Activated naive CD8-positive, alpha-beta T cell (primary cell): Measurements from ENCODE around the gene ARL14EP.

Experiments
- H3K27ac Mint-ChIP-seq: one replicate; pipeline ENCODE4 v1.8.0; 2021; ENCODE audit warnings: mixed read lengths
- H3K27me3 Mint-ChIP-seq: one replicate; pipeline ENCODE4 v1.8.0; 2021; ENCODE audit warnings: mixed read lengths
- H3K36me3 Mint-ChIP-seq: one replicate; pipeline ENCODE4 v1.8.0; 2021; ENCODE audit warnings: mixed read lengths
- H3K4me1 Mint-ChIP-seq: one replicate; pipeline ENCODE4 v1.8.0; 2021; ENCODE audit warnings: low read depth, mixed read lengths
- H3K4me3 Mint-ChIP-seq: one replicate; pipeline ENCODE4 v1.8.0; 2021; ENCODE audit warnings: mild to moderate bottlenecking, mixed read lengths
- H3K9me3 Mint-ChIP-seq: one replicate; pipeline ENCODE4 v1.8.0; 2021; ENCODE audit warnings: low read depth, mixed read lengths

ARL14EP gene

DNA sequence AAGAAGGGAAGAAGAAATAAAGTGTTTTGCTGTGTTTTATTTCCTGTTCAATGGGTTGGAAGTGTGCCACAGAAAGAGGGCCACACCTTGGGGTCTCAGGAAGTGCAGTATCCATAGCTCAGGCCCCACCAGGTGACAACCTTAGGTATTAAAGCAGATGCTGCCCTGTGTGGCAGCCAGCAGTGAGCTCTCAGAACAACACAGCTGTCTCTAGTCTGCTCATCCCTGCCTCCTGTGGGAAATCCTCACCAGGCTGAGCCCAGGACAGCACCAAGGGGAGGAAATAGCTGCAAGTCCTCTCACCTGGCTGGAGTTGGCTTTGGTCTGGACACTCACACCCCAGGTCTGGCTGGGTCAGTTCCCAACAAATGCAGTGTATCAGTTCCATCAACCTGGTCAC lies 25.1 kb downstream of the ARL14EP start:
- Mint-ChIP-seq H3K4me3 (no peak overlapping the region), H3K27ac (no peak overlapping the region), H3K9me3 (no peaks in the 10 kb centered on the region), H3K36me3 (no peaks in the 10 kb centered on the region), H3K4me1 (peaks cover 16% of the 10 kb centered on the region), H3K27me3 (peaks cover 3% of the 10 kb centered on the region)

GRCh38 chr11:30349885-30350284 lies 27.0 kb downstream of the ARL14EP start:
- Mint-ChIP-seq H3K27ac (no peak overlapping the region), H3K4me1 (peaks cover 15% of the 10 kb centered on the region), H3K9me3 (no peaks in the 10 kb centered on the region), H3K4me3 (no peak overlapping the region), H3K27me3 (peaks cover 3% of the 10 kb centered on the region), H3K36me3 (no peaks in the 10 kb centered on the region)

DNA sequence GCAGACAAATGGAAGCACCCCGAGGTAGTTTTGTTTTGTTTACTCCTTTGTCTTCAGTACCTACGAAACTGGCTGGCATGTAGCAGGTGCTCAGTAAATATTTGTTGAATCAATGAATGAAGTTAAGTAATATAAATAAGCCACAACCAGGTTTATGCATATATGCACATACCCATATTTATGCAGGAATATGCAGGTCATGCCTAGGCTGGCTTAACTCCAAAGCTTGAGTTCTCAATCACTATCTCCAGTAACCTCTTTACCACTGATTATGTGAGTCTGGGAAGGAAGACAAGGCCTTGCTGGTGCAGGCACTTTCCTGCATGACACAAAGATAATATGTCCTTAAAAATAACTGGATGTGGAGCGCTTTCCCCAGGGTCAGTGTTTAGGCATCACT lies 27.5 kb downstream of the ARL14EP start:
- H3K27ac Mint-ChIP-seq, result no peak overlapping the region
- H3K9me3 Mint-ChIP-seq, result no peaks in the 10 kb centered on the region
- peaks cover 3% of the 10 kb centered on the region for H3K27me3 Mint-ChIP-seq
- peaks cover 15% of the 10 kb centered on the region for H3K4me1 Mint-ChIP-seq
- H3K4me3 Mint-ChIP-seq, result no peak overlapping the region
- no peaks in the 10 kb centered on the region for H3K36me3 Mint-ChIP-seq

- Mint-ChIP-seq H3K9me3 (no peaks in the 10 kb centered on the region), H3K27ac (no peak overlapping the region), H3K4me3 (no peak overlapping the region), H3K4me1 (peaks cover 15% of the 10 kb centered on the region), H3K36me3 (peaks cover 2% of the 10 kb centered on the region), H3K27me3 (peaks cover 3% of the 10 kb centered on the region)
These were observed 28.2 kb downstream of the ARL14EP start for GRCh38 chr11:30351061-30351460.

DNA sequence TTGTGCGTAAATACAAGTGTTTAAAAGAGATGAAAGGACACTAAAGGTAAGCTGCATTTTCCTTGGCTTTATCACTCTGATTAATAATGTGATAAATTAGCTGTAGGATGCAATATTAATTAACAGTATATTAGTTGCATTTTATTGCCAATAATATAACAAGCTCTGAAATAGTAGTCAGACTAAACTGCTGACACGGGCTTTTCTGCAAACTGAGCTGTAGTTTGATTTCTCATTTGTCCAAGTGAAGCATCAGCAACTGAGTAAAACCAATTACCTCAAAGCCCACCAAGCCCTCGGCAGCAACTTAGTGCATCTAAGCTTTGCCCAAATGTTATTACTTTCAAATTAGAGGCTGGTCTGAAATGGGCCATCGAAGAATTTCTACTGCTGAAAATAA lies 33.5 kb downstream of the ARL14EP start:
- H3K4me1 Mint-ChIP-seq, result no peaks in the 10 kb centered on the region
- H3K27me3 Mint-ChIP-seq, result peaks cover 6% of the 10 kb centered on the region
- H3K4me3 Mint-ChIP-seq, result no peak overlapping the region
- peaks cover 2% of the 10 kb centered on the region for H3K36me3 Mint-ChIP-seq
- no peak overlapping the region for H3K27ac Mint-ChIP-seq
- no peaks in the 10 kb centered on the region for H3K9me3 Mint-ChIP-seq

DNA sequence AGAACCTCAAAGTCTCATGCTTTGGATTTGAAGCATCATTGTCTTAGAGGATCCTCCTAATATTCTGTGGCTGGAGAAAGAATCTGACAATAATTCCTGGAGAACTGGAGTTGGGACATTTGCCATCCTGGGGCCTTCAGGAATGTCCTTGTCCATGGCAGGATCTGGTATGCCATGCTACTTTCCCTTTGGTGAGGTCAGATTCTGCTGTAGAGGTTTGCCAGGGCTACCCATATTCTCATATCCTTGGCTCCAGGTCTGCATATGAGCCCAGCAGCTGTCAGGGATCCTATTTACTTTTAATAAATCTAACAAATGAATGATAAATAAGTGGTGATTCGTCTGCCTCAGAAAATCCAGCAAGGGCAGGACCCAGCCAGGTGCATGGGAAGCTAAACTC lies 35.0 kb downstream of the ARL14EP start:
- H3K9me3 Mint-ChIP-seq, result no peaks in the 10 kb centered on the region
- peaks cover 3% of the 10 kb centered on the region for H3K27me3 Mint-ChIP-seq
- peaks cover 2% of the 10 kb centered on the region for H3K36me3 Mint-ChIP-seq
- no peak overlapping the region for H3K27ac Mint-ChIP-seq
- no peak overlapping the region for H3K4me3 Mint-ChIP-seq
- no peaks in the 10 kb centered on the region for H3K4me1 Mint-ChIP-seq

DNA sequence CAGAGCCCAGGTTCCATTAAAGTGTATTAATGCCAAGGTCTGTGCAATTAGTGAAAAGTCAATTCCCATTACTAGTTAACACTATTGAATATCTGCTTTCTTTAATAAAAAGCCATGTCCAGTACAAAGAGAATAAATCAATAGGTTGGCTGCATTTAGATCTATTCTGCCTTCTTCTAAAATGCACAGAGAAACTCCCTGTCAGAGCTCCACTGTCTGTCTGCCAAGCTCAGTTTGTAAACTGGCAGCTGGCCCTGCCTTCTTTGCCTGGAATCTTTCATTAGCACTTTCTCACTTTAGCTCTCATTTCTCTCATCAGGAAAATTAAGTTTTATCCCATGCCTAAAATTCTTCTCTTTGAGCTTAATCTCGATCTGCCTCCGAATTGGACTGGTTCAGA lies 35.6 kb downstream of the ARL14EP start:
- Mint-ChIP-seq H3K4me3 (no peak overlapping the region), H3K36me3 (peaks cover 2% of the 10 kb centered on the region), H3K27ac (no peak overlapping the region), H3K4me1 (no peaks in the 10 kb centered on the region), H3K27me3 (peaks cover 3% of the 10 kb centered on the region), H3K9me3 (no peaks in the 10 kb centered on the region)

GRCh38 chr11:30360741-30361140 lies 37.8 kb downstream of the ARL14EP start:
- Mint-ChIP-seq H3K4me3 (no peak overlapping the region), H3K9me3 (no peaks in the 10 kb centered on the region), H3K36me3 (peaks cover 2% of the 10 kb centered on the region), H3K4me1 (no peaks in the 10 kb centered on the region), H3K27ac (no peak overlapping the region), H3K27me3 (peaks cover 3% of the 10 kb centered on the region)

DNA sequence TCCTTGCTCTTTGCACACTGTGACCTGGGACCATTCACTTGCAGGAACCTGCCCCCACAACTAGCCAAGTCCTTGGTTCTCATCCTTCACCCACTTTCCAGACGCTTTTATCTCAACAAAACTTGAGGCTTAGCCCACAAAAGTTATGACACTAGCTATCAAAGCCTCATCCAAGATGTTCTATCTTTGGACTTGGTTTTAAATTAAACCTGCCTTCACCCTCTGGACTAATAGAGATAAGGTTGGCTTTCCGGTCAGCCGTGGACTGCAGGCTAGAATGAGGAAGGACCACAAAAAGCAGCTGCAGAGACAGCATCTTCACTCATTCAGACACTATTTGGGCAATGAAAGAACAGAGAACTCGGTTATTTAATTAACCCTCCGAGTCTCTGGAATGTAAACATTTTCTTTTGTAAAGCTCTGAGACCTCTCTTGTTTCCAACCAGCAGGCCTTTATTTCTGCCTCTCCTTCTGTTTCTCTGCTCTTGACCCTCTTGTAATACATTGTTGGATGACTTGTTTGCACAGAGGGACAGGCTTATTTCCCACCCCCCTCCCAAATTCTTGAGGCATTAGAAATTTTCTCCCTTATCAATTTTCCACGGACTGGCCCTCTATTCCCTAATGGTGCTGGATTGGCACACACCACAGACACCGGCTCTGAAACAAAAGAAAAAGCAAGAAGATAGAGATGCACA lies 41.4 kb downstream of the ARL14EP start:
- Mint-ChIP-seq H3K27ac (no peak overlapping the region), H3K36me3 (no peaks in the 10 kb centered on the region), H3K4me3 (no peak overlapping the region), H3K9me3 (no peaks in the 10 kb centered on the region), H3K4me1 (no peaks in the 10 kb centered on the region), H3K27me3 (no peaks in the 10 kb centered on the region)

GRCh38 chr11:30364837-30365482 lies 42.1 kb downstream of the ARL14EP start:
- H3K27ac Mint-ChIP-seq, result no peak overlapping the region
- no peaks in the 10 kb centered on the region for H3K27me3 Mint-ChIP-seq
- H3K4me3 Mint-ChIP-seq, result no peak overlapping the region
- no peaks in the 10 kb centered on the region for H3K4me1 Mint-ChIP-seq
- H3K9me3 Mint-ChIP-seq, result no peaks in the 10 kb centered on the region
- H3K36me3 Mint-ChIP-seq, result no peaks in the 10 kb centered on the region

GRCh38 chr11:30365793-30366517 lies 43.1 kb downstream of the ARL14EP start:
- no peak overlapping the region for H3K27ac Mint-ChIP-seq
- no peak overlapping the region for H3K4me3 Mint-ChIP-seq
- no peaks in the 10 kb centered on the region for H3K4me1 Mint-ChIP-seq
- H3K36me3 Mint-ChIP-seq, result no peaks in the 10 kb centered on the region
- no peaks in the 10 kb centered on the region for H3K9me3 Mint-ChIP-seq
- no peaks in the 10 kb centered on the region for H3K27me3 Mint-ChIP-seq

- H3K4me3 Mint-ChIP-seq, result no peak overlapping the region
- H3K36me3 Mint-ChIP-seq, result no peaks in the 10 kb centered on the region
- no peak overlapping the region for H3K27ac Mint-ChIP-seq
These were observed 45.5 kb downstream of the ARL14EP start for GRCh38 chr11:30368394-30368793.

DNA sequence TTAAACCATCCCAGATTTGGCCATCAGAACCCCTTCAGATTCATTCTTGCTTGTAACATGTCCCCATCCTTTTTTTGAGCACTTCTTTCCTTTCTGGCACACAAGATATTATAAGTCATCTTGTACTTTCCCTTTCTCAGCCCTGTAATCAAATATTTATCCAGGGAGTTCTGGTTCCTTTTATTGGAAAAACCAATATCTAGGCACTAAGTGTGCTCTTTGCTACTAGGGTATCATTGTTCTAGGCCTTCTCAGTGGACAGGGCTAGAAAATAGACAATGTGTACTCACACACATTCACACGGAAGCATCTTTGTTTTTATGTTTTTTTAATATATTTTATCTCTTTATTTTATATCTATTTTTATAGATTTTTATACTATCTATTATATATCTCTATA lies 47.3 kb downstream of the ARL14EP start:
- Mint-ChIP-seq H3K9me3 (no peaks in the 10 kb centered on the region), H3K27me3 (peaks cover 2% of the 10 kb centered on the region), H3K27ac (no peak overlapping the region), H3K4me1 (no peaks in the 10 kb centered on the region), H3K4me3 (no peak overlapping the region), H3K36me3 (no peaks in the 10 kb centered on the region)

More at GRCh38 chr11:30368394-30368793, 45.5 kb downstream of the ARL14EP start:
- Mint-ChIP-seq H3K27me3 (peaks cover 2% of the 10 kb centered on the region), H3K4me1 (no peaks in the 10 kb centered on the region), H3K9me3 (no peaks in the 10 kb centered on the region)

DNA sequence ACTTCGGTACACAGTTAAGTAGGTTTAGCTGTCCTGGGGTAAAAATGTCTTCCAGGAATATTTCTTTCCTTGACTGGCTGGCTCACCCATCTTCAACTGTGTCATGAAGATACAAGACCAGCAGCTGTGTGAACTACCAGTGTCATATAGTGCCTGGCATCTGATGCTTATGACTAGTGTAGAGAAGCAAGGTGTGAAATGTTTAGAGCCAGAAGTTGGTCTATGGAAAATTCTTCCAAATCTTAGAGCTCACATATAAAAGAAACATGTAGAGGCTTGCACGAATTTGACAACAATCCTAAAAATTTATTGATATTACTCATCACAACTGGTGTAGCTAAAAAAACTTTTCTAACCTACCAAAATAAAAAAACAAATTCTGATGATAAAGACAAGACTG lies 54.4 kb downstream of the ARL14EP start:
- Mint-ChIP-seq H3K27ac (no peak overlapping the region), H3K9me3 (no peaks in the 10 kb centered on the region), H3K4me1 (no peaks in the 10 kb centered on the region), H3K36me3 (no peaks in the 10 kb centered on the region), H3K27me3 (peaks cover 3% of the 10 kb centered on the region), H3K4me3 (no peak overlapping the region)

GRCh38 chr11:30380846-30381245 lies 57.9 kb downstream of the ARL14EP start:
- Mint-ChIP-seq H3K36me3 (no peaks in the 10 kb centered on the region), H3K9me3 (no peaks in the 10 kb centered on the region), H3K4me3 (no peak overlapping the region), H3K27me3 (peaks cover 2% of the 10 kb centered on the region), H3K27ac (no peak overlapping the region), H3K4me1 (no peaks in the 10 kb centered on the region)
